Mesothelial cell of epicardium (in vitro differentiated cells): ENCODE results near the gene TTBK2. TPM values are rescaled to one million over a fixed set of nuclear protein-coding genes. Genes with fewer than 3 reads are reported as not detected.

Experiments
- DNase-seq, 2 experiments: peaks; one replicate each; pipeline ENCODE4 v3.0.0; 2021; ENCODE audit warnings: low spot score in 2 of 2; ENCODE audit not compliant: unreplicated experiment in 2 of 2
- H3K27ac Mint-ChIP-seq: 2 replicates; pipeline ENCODE4 v1.8.0; 2021; ENCODE audit warnings: mixed read lengths
- H3K27me3 Mint-ChIP-seq: 2 replicates; pipeline ENCODE4 v1.8.0; 2021; ENCODE audit warnings: low read depth, mixed read lengths
- H3K36me3 Mint-ChIP-seq: 2 replicates; pipeline ENCODE4 v1.8.0; 2021; ENCODE audit warnings: mixed read lengths
- H3K4me1 Mint-ChIP-seq: 2 replicates; pipeline ENCODE4 v1.8.0; 2021; ENCODE audit warnings: mixed read lengths
- H3K4me3 Mint-ChIP-seq: 2 replicates; pipeline ENCODE4 v1.8.0; 2021; ENCODE audit warnings: mild to moderate bottlenecking, moderate library complexity, mixed read lengths
- H3K9me3 Mint-ChIP-seq: 2 replicates; pipeline ENCODE4 v1.8.0; 2021; ENCODE audit warnings: mixed read lengths
- total RNA-seq: library from RNA; stranded (reverse); gene quantifications from 3 replicates; pipeline ENCODE4 v1.2.1, GENCODE V29; 2021
- TF ChIP-seq, protein P1 (sequence below): fragments of 200-600 bp; sonication (generic); IDR thresholded peaks from one replicate; pipeline ENCODE4 v1.5.0; 2021; ENCODE audit warnings: antibody characterized with exemption; ENCODE audit not compliant: unreplicated experiment

TTBK2 gene
- total RNA-seq, 1 donor from 2014 or later: 21.1 TPM

DNA sequence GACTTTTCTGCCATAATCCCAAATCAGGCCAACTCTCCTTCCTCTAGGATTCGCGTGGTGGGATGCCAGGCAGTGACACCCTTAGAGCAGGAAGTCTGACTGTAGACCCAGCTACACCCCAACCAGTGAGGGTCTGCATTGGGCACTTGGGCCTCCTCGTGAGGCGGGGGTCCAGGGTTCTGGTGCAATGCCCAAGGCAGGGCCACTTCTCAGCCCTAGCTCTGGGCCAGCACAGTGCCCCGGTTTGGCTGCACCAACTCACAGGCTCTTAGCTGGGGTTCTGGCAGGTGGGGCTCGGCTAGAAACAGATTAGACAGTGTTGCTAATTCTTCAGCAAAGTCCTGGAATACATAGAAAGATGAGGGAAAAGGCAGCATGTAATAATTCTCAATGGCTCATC is 196.3 kb downstream of the TTBK2 start:
- no peaks in the 10 kb centered on the region for H3K27me3 Mint-ChIP-seq

DNA sequence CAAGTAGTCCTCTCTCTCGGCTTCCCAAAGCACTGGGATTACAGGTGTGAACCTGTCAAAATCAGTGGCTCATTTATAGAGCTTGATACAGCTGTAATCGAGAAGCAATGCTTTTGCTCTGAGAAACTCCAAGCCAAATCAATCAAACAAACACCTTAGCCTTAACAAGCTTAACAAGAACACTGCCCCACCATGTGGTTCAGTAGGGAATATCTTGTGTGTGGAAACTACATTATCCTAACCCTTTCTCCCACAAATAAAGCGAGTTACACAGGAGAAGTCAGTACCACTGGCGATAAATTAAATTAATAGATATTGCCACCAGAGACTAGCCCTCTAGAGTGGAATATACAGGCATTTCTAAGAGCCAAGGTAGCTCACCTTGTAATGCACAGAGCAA is 197.5 kb downstream of the TTBK2 start:
- no peak for DNase-seq
- H3K27me3 Mint-ChIP-seq: no peaks in the 10 kb centered on the region
- no peak overlapping the region for H3K4me3 Mint-ChIP-seq
- peaks cover 14% of the 10 kb centered on the region for H3K36me3 Mint-ChIP-seq
- H3K27ac Mint-ChIP-seq: peak overlapping the region; percentile 24
- TF ChIP-seq, protein P1, sequence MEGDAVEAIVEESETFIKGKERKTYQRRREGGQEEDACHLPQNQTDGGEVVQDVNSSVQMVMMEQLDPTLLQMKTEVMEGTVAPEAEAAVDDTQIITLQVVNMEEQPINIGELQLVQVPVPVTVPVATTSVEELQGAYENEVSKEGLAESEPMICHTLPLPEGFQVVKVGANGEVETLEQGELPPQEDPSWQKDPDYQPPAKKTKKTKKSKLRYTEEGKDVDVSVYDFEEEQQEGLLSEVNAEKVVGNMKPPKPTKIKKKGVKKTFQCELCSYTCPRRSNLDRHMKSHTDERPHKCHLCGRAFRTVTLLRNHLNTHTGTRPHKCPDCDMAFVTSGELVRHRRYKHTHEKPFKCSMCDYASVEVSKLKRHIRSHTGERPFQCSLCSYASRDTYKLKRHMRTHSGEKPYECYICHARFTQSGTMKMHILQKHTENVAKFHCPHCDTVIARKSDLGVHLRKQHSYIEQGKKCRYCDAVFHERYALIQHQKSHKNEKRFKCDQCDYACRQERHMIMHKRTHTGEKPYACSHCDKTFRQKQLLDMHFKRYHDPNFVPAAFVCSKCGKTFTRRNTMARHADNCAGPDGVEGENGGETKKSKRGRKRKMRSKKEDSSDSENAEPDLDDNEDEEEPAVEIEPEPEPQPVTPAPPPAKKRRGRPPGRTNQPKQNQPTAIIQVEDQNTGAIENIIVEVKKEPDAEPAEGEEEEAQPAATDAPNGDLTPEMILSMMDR: no peak
- no peaks in the 10 kb centered on the region for H3K9me3 Mint-ChIP-seq
- H3K4me1 Mint-ChIP-seq: peaks cover 3% of the 10 kb centered on the region

More for the DNA sequence above, 196.3 kb downstream of the TTBK2 start:
- TF ChIP-seq, protein P1: no peak
- Mint-ChIP-seq H3K27ac (no peak overlapping the region), H3K9me3 (no peaks in the 10 kb centered on the region), H3K36me3 (peaks cover 21% of the 10 kb centered on the region), H3K4me3 (no peak overlapping the region), H3K4me1 (peaks cover 5% of the 10 kb centered on the region)
- no peak for DNase-seq

DNA sequence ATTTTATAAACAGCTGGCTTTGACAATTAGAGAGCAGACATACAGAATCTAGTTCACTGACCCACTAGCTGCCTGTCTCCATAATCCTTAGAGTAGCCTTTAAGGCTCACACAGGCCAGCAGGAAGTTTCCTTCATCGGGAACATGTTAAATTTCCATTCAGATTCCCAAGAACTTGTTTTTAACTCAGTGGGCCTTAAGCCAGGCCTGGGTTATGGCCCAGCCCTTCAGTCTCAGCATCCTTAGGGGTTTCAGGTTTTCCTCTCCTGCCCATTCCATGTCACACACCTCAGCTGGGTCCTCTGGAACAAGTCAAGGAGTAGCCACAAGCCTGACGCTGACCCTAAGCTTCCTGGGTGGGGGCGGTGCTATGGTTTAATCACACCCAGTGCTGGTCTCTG is 198.7 kb downstream of the TTBK2 start:
- H3K36me3 Mint-ChIP-seq: peaks cover 14% of the 10 kb centered on the region
- H3K4me1 Mint-ChIP-seq: no peaks in the 10 kb centered on the region
- H3K27ac Mint-ChIP-seq: no peak overlapping the region
- no peak overlapping the region for H3K4me3 Mint-ChIP-seq
- no peaks in the 10 kb centered on the region for H3K27me3 Mint-ChIP-seq
- TF ChIP-seq, protein P1: no peak
- H3K9me3 Mint-ChIP-seq: no peaks in the 10 kb centered on the region
- no peak for DNase-seq

DNA sequence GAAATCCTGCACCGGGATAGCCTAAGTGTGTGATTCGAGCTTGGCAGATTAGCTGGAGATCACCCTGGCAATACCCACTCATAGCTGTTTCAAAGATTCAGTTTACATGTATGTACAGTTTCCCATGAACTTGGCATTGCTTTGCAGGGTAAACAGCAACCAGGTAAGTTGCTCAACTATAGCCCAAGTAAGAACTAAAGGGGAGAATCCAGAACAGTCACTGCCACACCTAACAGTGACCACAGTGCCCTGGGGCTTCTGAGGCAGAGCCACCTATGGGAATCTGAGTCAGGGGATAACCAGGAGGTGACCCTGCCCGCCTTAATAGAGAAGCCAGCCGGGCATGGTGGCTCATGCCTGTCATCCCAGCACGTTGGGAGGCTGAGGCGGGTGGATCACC is 199.6 kb downstream of the TTBK2 start:
- H3K4me3 Mint-ChIP-seq: no peak overlapping the region
- DNase-seq: no peak
- TF ChIP-seq, protein P1: no peak
- H3K27me3 Mint-ChIP-seq: no peaks in the 10 kb centered on the region
- no peak overlapping the region for H3K27ac Mint-ChIP-seq
- no peaks in the 10 kb centered on the region for H3K9me3 Mint-ChIP-seq
- H3K4me1 Mint-ChIP-seq: no peaks in the 10 kb centered on the region
- H3K36me3 Mint-ChIP-seq: peaks cover 12% of the 10 kb centered on the region

DNA sequence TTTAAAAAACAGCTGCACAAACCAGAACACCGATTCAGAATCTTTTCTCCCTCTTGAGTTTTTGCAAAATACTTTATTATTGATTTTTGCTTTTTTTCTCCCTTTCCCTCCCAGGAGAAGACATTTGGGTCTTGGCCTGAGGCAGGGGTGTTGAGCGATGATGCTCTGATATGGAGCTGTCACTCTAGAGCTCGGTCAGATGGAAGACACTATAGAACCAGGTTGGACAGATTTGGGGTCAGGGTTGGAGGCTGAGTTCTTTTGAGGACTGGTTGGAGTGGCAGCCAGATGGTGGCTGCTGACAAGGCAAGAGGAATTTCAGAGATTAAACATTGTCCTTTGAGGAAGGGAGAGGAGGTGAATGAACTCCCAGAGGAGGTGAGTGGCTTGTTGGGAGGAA is 200.5 kb downstream of the TTBK2 start:
- Mint-ChIP-seq H3K4me1 (no peaks in the 10 kb centered on the region), H3K27me3 (no peaks in the 10 kb centered on the region), H3K4me3 (no peak overlapping the region), H3K36me3 (peaks cover 10% of the 10 kb centered on the region), H3K27ac (no peak overlapping the region), H3K9me3 (no peaks in the 10 kb centered on the region)
- TF ChIP-seq, protein P1: no peak
- no peak for DNase-seq

DNA sequence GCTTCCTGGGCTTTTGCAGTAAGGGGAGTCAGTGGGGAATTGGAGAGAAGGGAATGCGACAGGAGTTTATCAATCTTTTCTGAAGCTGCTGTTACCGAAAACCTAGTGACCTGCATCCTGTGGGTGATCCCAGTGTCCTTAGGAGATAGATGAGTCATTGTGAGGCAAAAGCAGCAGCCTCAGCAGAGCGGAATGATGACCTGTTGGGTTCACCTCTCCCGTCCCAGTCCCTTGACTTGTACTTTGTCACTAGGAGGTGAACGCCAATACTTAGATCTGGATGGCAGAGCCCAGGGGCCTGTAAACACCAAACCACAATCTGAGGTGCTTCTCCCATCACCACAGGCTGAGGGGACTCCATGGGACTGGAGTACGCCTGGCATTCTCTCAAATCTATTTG is 201.5 kb downstream of the TTBK2 start:
- H3K9me3 Mint-ChIP-seq: no peaks in the 10 kb centered on the region
- TF ChIP-seq, protein P1: no peak
- H3K27me3 Mint-ChIP-seq: no peaks in the 10 kb centered on the region
- no peak for DNase-seq
- H3K36me3 Mint-ChIP-seq: peaks cover 6% of the 10 kb centered on the region
- H3K4me1 Mint-ChIP-seq: no peaks in the 10 kb centered on the region
- H3K4me3 Mint-ChIP-seq: no peak overlapping the region
- no peak overlapping the region for H3K27ac Mint-ChIP-seq
